ENCODE measurements around the gene MAP2K6. TPM values are rescaled to one million over a fixed set of nuclear protein-coding genes. Genes with fewer than 3 reads are reported as not detected.

Gene MAP2K6
- total RNA-seq, 4 donors from 2014 or later, result 3.6 to 5.6 (median 4.4) TPM

GRCh38 chr17:69552986-69553667 is 138.6 kb downstream of the MAP2K6 start:
- intact Hi-C loops (cut with DNase I), result no loop called here
- WGBS, 2 donors, result 96 to 97% methylated on average over 5 of the region's 5 CpGs

GRCh38 chr17:69555056-69555455 is 140.6 kb downstream of the MAP2K6 start:
- no peak overlapping the region for H3K27ac ChIP-seq
- no peaks in the 10 kb centered on the region for H3K36me3 ChIP-seq
- no peaks in the 10 kb centered on the region for H3K9me3 ChIP-seq
- WGBS, 2 donors, result 66 to 71% methylated on average over 2 of the region's 2 CpGs
- TF ChIP-seq POLR2A (IDR thresholded peaks at IDR 0.05) (no peak), CTCF (IDR thresholded peaks at IDR 0.05) (no peak)
- H3K4me3 ChIP-seq (replicated peaks in 1 of 3), result no peak overlapping the region
- DNase-seq, result no peak
- intact Hi-C loops (cut with DNase I), result no loop called here
- H3K27me3 ChIP-seq, result no peaks in the 10 kb centered on the region
- H3K4me1 ChIP-seq, result peaks cover under 1 to 2% of the 10 kb centered on the region in 2 donors

More at GRCh38 chr17:69552986-69553667, 138.6 kb downstream of the MAP2K6 start:
- no peak for DNase-seq
- Histone ChIP-seq H3K27ac (no peak overlapping the region), H3K27me3 (no peaks in the 10 kb centered on the region), H3K4me1 (no peaks in the 10 kb centered on the region), H3K36me3 (no peaks in the 10 kb centered on the region), H3K9me3 (no peaks in the 10 kb centered on the region), H3K4me3 (replicated peaks in 1 of 3) (no peak overlapping the region)
- no peak for TF ChIP-seq CTCF (IDR thresholded peaks at IDR 0.05)
- no peak for TF ChIP-seq POLR2A (IDR thresholded peaks at IDR 0.05)

- no peak for DNase-seq
- intact Hi-C loops (cut with DNase I), result no loop called here
- Histone ChIP-seq H3K4me3 (replicated peaks in 1 of 3) (no peak overlapping the region), H3K36me3 (no peaks in the 10 kb centered on the region), H3K27ac (no peak overlapping the region), H3K4me1 (peaks cover 18 to 22% of the 10 kb centered on the region in 2 donors), H3K9me3 (no peaks in the 10 kb centered on the region), H3K27me3 (no peaks in the 10 kb centered on the region)
- TF ChIP-seq CTCF (IDR thresholded peaks at IDR 0.05), result no peak
- no peak for TF ChIP-seq POLR2A (IDR thresholded peaks at IDR 0.05)
- 80 to 89% methylated on average over 3 of the region's 3 CpGs for WGBS, 2 donors
Measured at GRCh38 chr17:69557339-69557738, 142.8 kb downstream of the MAP2K6 start.

- Histone ChIP-seq H3K36me3 (no peaks in the 10 kb centered on the region), H3K4me3 (replicated peaks in 1 of 3) (no peak overlapping the region), H3K9me3 (no peaks in the 10 kb centered on the region), H3K4me1 (peaks cover 18 to 22% of the 10 kb centered on the region in 2 donors), H3K27ac (no peak overlapping the region), H3K27me3 (no peaks in the 10 kb centered on the region)
- no peak for DNase-seq
- TF ChIP-seq POLR2A (IDR thresholded peaks at IDR 0.05), result no peak
- no peak for TF ChIP-seq CTCF (IDR thresholded peaks at IDR 0.05)
- intact Hi-C loops (cut with DNase I), result no loop called here
- 79 to 82% methylated on average over 6 of the region's 6 CpGs for WGBS, 2 donors
Measured at GRCh38 chr17:69558796-69559195, 144.3 kb downstream of the MAP2K6 start.

GRCh38 chr17:69560987-69561441 is 146.5 kb downstream of the MAP2K6 start:
- H3K27me3 ChIP-seq, result no peaks in the 10 kb centered on the region
- peaks cover 18 to 22% of the 10 kb centered on the region in 2 donors for H3K4me1 ChIP-seq
- no peak overlapping the region for H3K4me3 ChIP-seq (replicated peaks in 1 of 3)
- TF ChIP-seq POLR2A (IDR thresholded peaks at IDR 0.05), result no peak
- no peak for TF ChIP-seq CTCF (IDR thresholded peaks at IDR 0.05)
- intact Hi-C loops (cut with DNase I), result loop anchor here (10.0 kb wide), 1 partner anchor 584 kb away; no protein-coding TSS in a partner anchor
- peak overlapping the region; percentile 63 to 83 (median 72) for H3K27ac ChIP-seq
- peak; percentile 59 to 70 for DNase-seq
- no peaks in the 10 kb centered on the region for H3K36me3 ChIP-seq
- no peaks in the 10 kb centered on the region for H3K9me3 ChIP-seq
- WGBS, 2 donors, result 28% methylated on average over 3 of the region's 3 CpGs
